ENCODE measurements around the gene DDX24. TPM values are rescaled to one million over a fixed set of nuclear protein-coding genes. Genes with fewer than 3 reads are reported as not detected.
A peak's percentile ranks its signal among the peaks of the same experiment; 100 is the strongest.

Gene DDX24
- total and polyA plus RNA-seq, 7 donors: 42.5 to 147 (median 109) TPM

GRCh38 chr14:94115631-94116030 is 34.6 kb upstream of the DDX24 start:
- H3K4me3 ChIP-seq: no peak overlapping the region
- no peak for DNase-seq
- 81 to 93% methylated on average over 15 of the region's 15 CpGs for WGBS, 2 donors
- H3K4me1 ChIP-seq: peaks cover 0 to under 1% (median 0%) of the 10 kb centered on the region in 4 donors
- peaks cover 0 to 8% (median 5%) of the 10 kb centered on the region in 4 donors for H3K9me3 ChIP-seq
- peak overlapping the region in 2 of 4 donors; percentile 25 to 77 for H3K27ac ChIP-seq
- no peak for TF ChIP-seq CTCF (IDR thresholded peaks at IDR 0.05)
- no peak for TF ChIP-seq POLR2AphosphoS5 (IDR thresholded peaks at IDR 0.05)
- no peaks in the 10 kb centered on the region for H3K36me3 ChIP-seq
- intact Hi-C loops (cut with DNase I): no loop called here
- H3K27me3 ChIP-seq: no peaks in the 10 kb centered on the region

GRCh38 chr14:94115058-94115591 is 34.1 kb upstream of the DDX24 start:
- peak overlapping the region in 3 of 4 donors; percentile 30 to 77 (median 42) for H3K27ac ChIP-seq
- H3K4me3 ChIP-seq: no peak overlapping the region
- no peaks in the 10 kb centered on the region for H3K36me3 ChIP-seq
- no peaks in the 10 kb centered on the region for H3K27me3 ChIP-seq
- no peak for TF ChIP-seq POLR2A (IDR thresholded peaks at IDR 0.05)
- peak in 1 of 4 donors; percentile 26 for TF ChIP-seq POLR2AphosphoS5 (IDR thresholded peaks at IDR 0.05)
- 16 to 45% methylated on average over 4 of the region's 4 CpGs for WGBS, 2 donors
- H3K4me1 ChIP-seq: peaks cover 0 to 6% (median 0%) of the 10 kb centered on the region in 4 donors
- DNase-seq: peak; percentile 43
- H3K9me3 ChIP-seq: peaks cover 0 to 8% (median 4%) of the 10 kb centered on the region in 4 donors
- intact Hi-C loops (cut with DNase I): no loop called here

GRCh38 chr14:94114589-94115057 is 33.6 kb upstream of the DDX24 start:
- H3K9me3 ChIP-seq: peaks cover 0 to 5% (median 1%) of the 10 kb centered on the region in 4 donors
- WGBS, 2 donors: 80 to 85% methylated on average over 5 of the region's 5 CpGs
- no peak overlapping the region for H3K4me3 ChIP-seq
- TF ChIP-seq EP300 (IDR thresholded peaks at IDR 0.05): no peak
- no peak for TF ChIP-seq POLR2AphosphoS5 (IDR thresholded peaks at IDR 0.05)
- no peak for TF ChIP-seq POLR2A (IDR thresholded peaks at IDR 0.05)
- no peaks in the 10 kb centered on the region for H3K27me3 ChIP-seq
- H3K27ac ChIP-seq: peak overlapping the region; percentile 23 to 77 (median 36)
- intact Hi-C loops (cut with DNase I): no loop called here
- H3K36me3 ChIP-seq: no peaks in the 10 kb centered on the region
- peaks cover 0 to 11% (median 0%) of the 10 kb centered on the region in 4 donors for H3K4me1 ChIP-seq
- peak; percentile 51 for DNase-seq

GRCh38 chr14:94113908-94114588 is 33.0 kb upstream of the DDX24 start:
- no peaks in the 10 kb centered on the region for H3K27me3 ChIP-seq
- TF ChIP-seq EP300 (IDR thresholded peaks at IDR 0.05) (no peak), CTCF (IDR thresholded peaks at IDR 0.05) (no peak), POLR2A (IDR thresholded peaks at IDR 0.05) (no peak), POLR2AphosphoS5 (IDR thresholded peaks at IDR 0.05) (no peak)
- DNase-seq: peak; percentile 9
- WGBS, 2 donors: 78 to 80% methylated on average over 5 of the region's 5 CpGs
- H3K36me3 ChIP-seq: no peaks in the 10 kb centered on the region
- H3K9me3 ChIP-seq: no peaks in the 10 kb centered on the region
- intact Hi-C loops (cut with DNase I): no loop called here
- H3K27ac ChIP-seq: peak overlapping the region in 3 of 4 donors; percentile 23 to 77 (median 30)
- H3K4me3 ChIP-seq: no peak overlapping the region
- peaks cover 0 to 11% (median 0%) of the 10 kb centered on the region in 4 donors for H3K4me1 ChIP-seq

GRCh38 chr14:94113490-94113889 is 32.5 kb upstream of the DDX24 start:
- H3K27me3 ChIP-seq: no peaks in the 10 kb centered on the region
- peak overlapping the region in 3 of 4 donors; percentile 10 to 77 (median 30) for H3K27ac ChIP-seq
- peak; percentile 58 for DNase-seq
- no peaks in the 10 kb centered on the region for H3K9me3 ChIP-seq
- no peak overlapping the region for H3K4me3 ChIP-seq
- H3K36me3 ChIP-seq: no peaks in the 10 kb centered on the region
- peaks cover 0 to 11% (median 0%) of the 10 kb centered on the region in 4 donors for H3K4me1 ChIP-seq
- TF ChIP-seq CTCF (IDR thresholded peaks at IDR 0.05) (no peak), EP300 (IDR thresholded peaks at IDR 0.05) (no peak), POLR2A (IDR thresholded peaks at IDR 0.05) (no peak), POLR2AphosphoS5 (IDR thresholded peaks at IDR 0.05) (no peak)
- intact Hi-C loops (cut with DNase I): no loop called here
- WGBS, 2 donors: 23 to 62% methylated on average over 6 of the region's 6 CpGs

Data from sigmoid colon (tissue), 7 donors.